ENCODE data around the gene ADAMTS9. TPM values are rescaled to one million over a fixed set of nuclear protein-coding genes. Genes with fewer than 3 reads are reported as not detected.

Gene ADAMTS9
- total and polyA plus RNA-seq, 2 of the 13 experiments (the other 11 are each of a cell fraction or from before 2014, with no cell fraction given), result 0.02 to 0.09 TPM

DNA sequence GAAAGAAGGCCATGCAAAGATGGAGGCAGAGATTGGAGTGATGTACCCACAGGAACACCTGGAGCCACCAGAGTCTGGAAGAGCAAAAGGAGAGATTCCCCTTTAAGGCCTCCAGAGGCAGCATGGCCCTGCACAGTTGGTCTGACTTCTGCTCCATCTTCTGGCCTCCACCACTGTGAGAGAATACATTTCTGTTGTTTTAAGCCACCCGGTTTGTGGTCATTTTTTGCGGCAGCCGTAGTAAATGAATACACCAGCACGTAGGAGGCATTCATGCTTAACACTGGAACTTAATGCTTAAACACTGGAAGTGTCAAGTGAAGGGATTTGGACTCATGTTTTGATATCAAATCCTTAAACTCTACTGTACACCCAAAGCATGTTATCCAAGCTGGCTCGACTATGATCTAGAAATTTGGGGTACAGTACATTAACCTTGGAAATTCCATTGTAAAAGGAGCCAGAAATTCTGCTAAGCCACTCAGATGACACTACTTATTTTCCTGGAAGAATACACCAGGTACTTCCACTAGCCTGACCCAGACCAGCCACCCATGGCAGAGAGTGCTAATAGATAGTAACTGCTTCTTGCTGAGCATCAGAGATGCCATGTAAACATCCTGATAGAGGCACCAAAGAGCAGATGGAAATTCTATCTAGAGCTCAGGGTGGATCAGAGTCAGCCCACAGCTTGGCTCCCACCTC lies 190.9 kb downstream of the ADAMTS9 start (continued):
- TF ChIP-seq NONO (IDR thresholded peaks at IDR 0.05) (no peak), NONO (CRISPR knock-in tag; conservative IDR thresholded peaks at IDR 0.05) (no peak), GATAD1 (CRISPR knock-in tag; IDR thresholded peaks at IDR 0.05) (no peak)
- TF ChIP-seq, protein P1, sequence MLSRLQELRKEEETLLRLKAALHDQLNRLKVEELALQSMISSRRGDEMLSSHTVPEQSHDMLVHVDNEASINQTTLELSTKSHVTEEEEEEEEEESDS (CRISPR knock-in tag; IDR thresholded peaks at IDR 0.05; ENCODE audit: borderline replicate concordance), result no peak

DNA sequence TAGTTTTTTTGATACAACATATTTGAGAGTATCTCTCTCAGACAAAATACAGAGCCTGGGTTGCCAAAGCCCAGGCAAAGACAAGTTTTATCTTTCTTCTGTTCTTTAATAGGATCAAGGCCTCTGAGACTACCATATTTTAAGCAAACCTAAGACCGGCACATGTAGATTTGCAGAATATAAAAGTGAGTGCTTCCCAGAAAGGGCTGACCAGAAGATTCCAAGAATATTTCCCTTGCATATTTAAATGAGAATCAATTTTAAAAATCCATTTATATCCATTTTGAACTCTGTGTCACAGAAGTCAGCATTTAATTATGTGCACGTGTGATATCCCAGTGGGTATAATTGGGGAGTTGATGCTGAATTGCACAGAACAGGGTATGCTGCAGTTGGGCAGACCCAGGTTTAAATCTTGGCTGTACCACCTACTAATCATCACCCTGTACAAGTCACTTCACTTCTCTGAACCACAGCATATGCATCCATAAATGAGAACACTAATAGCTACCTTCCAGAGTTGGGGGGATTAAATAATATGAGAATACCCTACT lies 191.9 kb downstream of the ADAMTS9 start:
- H3K27me3 ChIP-seq (ENCODE audit: control insufficient read depth in 1 of 2, insufficient read depth in 2 of 2, low read length in 2 of 2), result peaks cover 7 to 75% of the 10 kb centered on the region in 2 experiments; a peak in 4 of 5 replicates
- CTCF ChIA-PET (ENCODE audit: low intra/inter-chr PET ratio, low total read pairs), result no interaction called here
- ATAC-seq (no peak), DNase-seq (ENCODE audit: low spot score) (no peak), FAIRE-seq (no peak)
- in situ Hi-C loops (cut with HindIII; ENCODE audit: extremely low pct_ligation_motif_present, low pct_unique_long_range_greater_than_20kb) (no loop called here), intact Hi-C loops (cut with micrococcal nuclease; ENCODE audit: unreplicated experiment) (no loop called here)
- POLR2A ChIA-PET, result no interaction called here
- H3K4me1 ChIP-seq (ENCODE audit: insufficient read depth, low read length), result peaks cover 49% of the 10 kb centered on the region
- no peaks in the 10 kb centered on the region for H3K9me3 ChIP-seq (ENCODE audit: low read length)
- no peaks in the 10 kb centered on the region for H3K36me3 ChIP-seq (replicated peaks in 1 of 2; ENCODE audit: control insufficient read depth in 1 of 2, insufficient read depth in 2 of 2, low read length in 2 of 2)
- no peaks in the 10 kb centered on the region for H4K20me1 ChIP-seq (ENCODE audit: insufficient read depth, low read length)
- H3K4me2 ChIP-seq (ENCODE audit: low read depth, low read length), result no peak overlapping the region
- H3K9ac ChIP-seq (ENCODE audit: insufficient read depth, low read depth, low read length), result no peak overlapping the region
- H3K27ac ChIP-seq (ENCODE audit: extremely low read length, insufficient read depth, low read length), result no peak overlapping the region
- H2AFZ ChIP-seq (ENCODE audit: low read length), result no peak overlapping the region
- 49% methylated on average over 2 of the region's 2 CpGs for WGBS (ENCODE audit: low lambda C conversion rate)
- H3K79me2 ChIP-seq (ENCODE audit: insufficient read depth, low read length), result no peaks in the 10 kb centered on the region
- H3K4me3 ChIP-seq (replicated peaks in 1 of 3; ENCODE audit: insufficient read depth in 1 of 3, low read depth in 2 of 3, low read length in 3 of 3), result no peak overlapping the region
- BruUV-seq (replicated peaks), result no TSS peak
- TF ChIP-seq, protein P2, sequence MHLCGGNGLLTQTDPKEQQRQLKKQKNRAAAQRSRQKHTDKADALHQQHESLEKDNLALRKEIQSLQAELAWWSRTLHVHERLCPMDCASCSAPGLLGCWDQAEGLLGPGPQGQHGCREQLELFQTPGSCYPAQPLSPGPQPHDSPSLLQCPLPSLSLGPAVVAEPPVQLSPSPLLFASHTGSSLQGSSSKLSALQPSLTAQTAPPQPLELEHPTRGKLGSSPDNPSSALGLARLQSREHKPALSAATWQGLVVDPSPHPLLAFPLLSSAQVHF (CRISPR knock-in tag; IDR thresholded peaks at IDR 0.05), result no peak
- TF ChIP-seq, protein P3, sequence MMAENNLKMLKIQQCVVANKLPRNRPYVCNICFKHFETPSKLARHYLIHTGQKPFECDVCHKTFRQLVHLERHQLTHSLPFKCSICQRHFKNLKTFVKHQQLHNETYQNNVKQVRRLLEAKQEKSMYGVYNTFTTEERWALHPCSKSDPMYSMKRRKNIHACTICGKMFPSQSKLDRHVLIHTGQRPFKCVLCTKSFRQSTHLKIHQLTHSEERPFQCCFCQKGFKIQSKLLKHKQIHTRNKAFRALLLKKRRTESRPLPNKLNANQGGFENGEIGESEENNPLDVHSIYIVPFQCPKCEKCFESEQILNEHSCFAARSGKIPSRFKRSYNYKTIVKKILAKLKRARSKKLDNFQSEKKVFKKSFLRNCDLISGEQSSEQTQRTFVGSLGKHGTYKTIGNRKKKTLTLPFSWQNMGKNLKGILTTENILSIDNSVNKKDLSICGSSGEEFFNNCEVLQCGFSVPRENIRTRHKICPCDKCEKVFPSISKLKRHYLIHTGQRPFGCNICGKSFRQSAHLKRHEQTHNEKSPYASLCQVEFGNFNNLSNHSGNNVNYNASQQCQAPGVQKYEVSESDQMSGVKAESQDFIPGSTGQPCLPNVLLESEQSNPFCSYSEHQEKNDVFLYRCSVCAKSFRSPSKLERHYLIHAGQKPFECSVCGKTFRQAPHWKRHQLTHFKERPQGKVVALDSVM (CRISPR knock-in tag; IDR thresholded peaks at IDR 0.05), result no peak
- TF ChIP-seq NFIC (IDR thresholded peaks at IDR 0.05; ENCODE audit: low read length) (no peak), SRF (IDR thresholded peaks at IDR 0.05; ENCODE audit: low read depth, low read length) (no peak), ZBTB1 (CRISPR knock-in tag; IDR thresholded peaks at IDR 0.05; ENCODE audit: borderline replicate concordance) (no peak), ELF1 (CRISPR knock-in tag; IDR thresholded peaks at IDR 0.05) (no peak), RBFOX2 (IDR thresholded peaks at IDR 0.05; ENCODE audit: low read depth, low read length) (no peak)
- TF ChIP-seq, protein P4, sequence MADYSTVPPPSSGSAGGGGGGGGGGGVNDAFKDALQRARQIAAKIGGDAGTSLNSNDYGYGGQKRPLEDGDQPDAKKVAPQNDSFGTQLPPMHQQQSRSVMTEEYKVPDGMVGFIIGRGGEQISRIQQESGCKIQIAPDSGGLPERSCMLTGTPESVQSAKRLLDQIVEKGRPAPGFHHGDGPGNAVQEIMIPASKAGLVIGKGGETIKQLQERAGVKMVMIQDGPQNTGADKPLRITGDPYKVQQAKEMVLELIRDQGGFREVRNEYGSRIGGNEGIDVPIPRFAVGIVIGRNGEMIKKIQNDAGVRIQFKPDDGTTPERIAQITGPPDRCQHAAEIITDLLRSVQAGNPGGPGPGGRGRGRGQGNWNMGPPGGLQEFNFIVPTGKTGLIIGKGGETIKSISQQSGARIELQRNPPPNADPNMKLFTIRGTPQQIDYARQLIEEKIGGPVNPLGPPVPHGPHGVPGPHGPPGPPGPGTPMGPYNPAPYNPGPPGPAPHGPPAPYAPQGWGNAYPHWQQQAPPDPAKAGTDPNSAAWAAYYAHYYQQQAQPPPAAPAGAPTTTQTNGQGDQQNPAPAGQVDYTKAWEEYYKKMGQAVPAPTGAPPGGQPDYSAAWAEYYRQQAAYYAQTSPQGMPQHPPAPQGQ (CRISPR knock-in tag; IDR thresholded peaks at IDR 0.05; ENCODE audit: borderline replicate concordance), result no peak
- TF ChIP-seq, protein P5, sequence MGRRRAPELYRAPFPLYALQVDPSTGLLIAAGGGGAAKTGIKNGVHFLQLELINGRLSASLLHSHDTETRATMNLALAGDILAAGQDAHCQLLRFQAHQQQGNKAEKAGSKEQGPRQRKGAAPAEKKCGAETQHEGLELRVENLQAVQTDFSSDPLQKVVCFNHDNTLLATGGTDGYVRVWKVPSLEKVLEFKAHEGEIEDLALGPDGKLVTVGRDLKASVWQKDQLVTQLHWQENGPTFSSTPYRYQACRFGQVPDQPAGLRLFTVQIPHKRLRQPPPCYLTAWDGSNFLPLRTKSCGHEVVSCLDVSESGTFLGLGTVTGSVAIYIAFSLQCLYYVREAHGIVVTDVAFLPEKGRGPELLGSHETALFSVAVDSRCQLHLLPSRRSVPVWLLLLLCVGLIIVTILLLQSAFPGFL (CRISPR knock-in tag; IDR thresholded peaks at IDR 0.05), result no peak
- TF ChIP-seq, protein P6, sequence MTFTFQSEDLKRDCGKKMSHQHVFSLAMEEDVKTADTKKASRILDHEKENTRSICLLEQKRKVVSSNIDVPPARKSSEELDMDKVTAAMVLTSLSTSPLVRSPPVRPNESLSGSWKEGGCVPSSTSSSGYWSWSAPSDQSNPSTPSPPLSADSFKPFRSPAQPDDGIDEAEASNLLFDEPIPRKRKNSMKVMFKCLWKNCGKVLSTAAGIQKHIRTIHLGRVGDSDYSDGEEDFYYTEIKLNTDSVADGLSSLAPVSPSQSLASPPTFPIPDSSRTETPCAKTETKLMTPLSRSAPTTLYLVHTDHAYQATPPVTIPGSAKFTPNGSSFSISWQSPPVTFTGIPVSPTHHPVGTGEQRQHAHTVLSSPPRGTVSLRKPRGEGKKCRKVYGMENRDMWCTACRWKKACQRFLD (CRISPR knock-in tag; IDR thresholded peaks at IDR 0.05; ENCODE audit: borderline replicate concordance), result no peak
